ENCODE measurements around the gene HMGXB4.

Gene HMGXB4

DNA sequence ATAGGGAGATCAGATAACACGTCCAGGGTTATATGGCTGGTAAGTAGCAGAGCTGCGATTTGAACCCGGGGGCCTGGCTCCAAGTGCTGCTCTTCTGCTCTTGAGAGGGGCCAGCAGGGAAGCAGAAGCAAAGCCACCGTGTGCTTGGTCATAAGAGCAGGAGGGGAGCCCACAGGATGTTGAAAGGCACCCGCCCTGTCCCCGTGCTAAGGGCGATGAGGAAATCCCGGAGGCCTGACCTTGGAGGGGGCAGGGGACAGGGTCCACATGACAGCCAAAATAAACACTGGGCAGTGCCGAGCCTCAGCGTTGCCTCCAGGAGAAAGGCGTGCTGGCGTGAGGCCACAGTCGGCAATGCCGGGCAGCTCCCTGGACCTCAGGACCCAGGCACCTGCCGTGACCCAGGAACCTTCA lies 71.2 kb downstream of the HMGXB4 start:
- DNase-seq, result no peak

DNA sequence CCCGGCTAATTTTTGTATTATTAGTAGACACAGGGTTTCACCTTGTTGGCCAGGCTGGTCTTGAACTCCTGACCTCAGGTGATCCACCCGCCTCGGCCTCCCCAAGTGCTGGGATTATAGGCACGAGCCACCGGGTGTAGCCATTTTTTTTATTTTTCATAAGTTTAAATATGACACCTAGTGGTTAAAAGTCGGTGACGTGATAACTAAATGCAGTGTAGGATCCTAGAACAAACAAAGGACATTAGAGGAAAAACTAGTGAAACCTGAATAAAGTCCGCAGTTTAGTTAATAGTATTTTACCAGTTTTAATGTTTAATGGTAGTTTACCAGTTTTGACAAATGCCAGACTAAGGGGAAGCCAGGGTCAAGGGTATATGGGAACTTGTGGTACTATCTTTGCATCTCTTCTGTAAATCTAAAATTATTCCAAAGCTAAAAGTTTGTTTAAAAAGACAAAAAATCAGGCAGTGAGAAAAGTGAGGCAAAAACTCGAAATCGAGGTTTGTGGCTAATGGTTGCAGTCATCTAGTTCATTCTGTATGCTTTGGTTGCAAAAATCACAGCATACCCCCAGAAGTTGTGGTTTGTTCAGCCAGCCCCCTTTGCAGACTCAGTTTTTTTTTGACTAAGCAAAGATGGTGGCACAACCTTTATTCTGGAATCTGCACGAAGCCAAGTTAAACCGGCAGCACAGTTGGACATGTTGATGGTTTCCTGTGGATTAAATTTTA lies 72.0 kb downstream of the HMGXB4 start:
- DNase-seq, result no peak

DNA sequence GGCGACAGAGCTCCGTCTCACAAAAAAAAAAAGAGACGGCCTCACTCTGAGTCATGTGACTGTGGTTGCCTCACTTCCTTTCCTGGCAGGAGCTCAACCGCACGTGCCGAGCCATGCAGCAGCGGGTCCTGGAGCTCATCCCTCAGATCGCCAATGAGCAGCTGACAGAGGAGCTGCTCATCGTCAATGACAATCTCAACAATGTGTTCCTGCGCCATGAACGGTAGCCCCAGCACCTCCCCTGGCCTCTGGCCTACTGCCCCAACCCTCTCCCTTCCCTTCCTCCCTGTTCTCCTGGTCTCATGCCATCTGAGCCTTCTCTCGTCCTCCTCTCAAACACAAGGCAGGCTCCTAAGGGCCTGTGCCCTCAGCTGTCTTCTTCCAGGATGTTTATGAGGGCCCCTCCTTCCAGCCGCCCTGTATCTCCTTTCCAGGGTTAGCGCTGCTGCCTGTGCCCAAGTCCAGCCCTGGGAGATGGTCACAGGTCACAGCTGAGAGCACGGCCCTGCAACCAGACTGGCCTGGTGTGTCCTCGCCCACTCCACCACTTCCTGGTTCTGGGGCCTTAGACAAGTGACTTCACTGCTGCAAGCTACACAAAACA lies 73.1 kb downstream of the HMGXB4 start:
- peak; percentile 84 for DNase-seq

DNA sequence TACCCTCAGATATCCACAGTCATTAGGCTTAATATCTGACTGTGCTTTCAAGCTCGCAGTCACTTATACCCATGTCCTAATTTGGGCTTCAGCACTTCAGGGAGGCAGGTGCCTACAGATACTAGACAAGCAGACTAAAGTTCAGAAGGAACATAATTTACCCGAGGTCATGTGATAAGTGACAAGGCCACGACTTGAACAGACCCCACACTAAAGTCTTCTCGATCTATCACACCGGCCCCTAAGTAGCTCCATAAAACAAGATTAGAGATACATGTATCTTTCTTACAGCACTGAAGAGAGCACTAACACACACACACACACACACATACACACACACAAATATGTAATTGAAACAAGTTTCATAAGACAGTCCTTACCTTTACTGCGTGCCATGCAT lies 75.0 kb downstream of the HMGXB4 start:
- DNase-seq, result no peak

DNA sequence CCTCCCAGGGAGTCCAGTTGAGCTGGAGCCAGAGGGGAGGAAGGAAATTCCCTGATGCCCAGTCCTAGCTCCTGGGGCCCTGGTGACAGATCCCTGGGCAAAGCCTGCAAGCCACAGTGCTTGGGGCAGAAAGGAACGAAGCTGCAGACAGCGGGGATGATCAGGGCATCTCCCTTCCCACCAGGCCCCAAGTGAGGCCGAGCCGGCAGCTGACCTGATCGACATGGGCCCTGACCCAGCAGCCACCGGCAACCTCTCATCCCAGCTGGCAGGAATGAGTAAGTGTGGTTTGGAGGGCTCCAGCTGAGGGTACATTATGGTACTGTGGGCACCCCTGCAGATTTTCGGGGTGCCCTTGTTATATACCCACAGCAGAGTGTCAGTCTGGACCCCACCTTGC lies 75.9 kb downstream of the HMGXB4 start:
- DNase-seq, result no peak

DNA sequence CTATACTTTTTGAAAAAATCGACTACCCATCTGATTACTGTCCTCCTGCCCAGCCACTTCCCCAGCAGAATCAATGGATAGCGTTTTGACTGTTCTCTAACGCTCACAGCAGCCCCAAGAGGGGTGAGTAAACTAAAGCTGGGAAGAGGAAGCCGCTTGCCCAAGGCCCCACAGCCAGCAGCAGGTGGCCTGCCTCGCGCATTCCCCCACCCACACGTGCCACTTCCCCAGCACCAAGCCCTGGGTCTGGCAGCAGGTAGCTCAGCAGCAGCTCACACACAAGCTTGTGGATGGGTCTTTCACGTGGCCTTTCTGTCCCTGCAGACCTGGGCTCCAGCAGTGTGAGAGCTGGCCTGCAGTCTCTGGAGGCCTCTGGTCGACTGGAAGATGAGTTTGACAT lies 76.7 kb downstream of the HMGXB4 start:
- DNase-seq, result no peak

DNA sequence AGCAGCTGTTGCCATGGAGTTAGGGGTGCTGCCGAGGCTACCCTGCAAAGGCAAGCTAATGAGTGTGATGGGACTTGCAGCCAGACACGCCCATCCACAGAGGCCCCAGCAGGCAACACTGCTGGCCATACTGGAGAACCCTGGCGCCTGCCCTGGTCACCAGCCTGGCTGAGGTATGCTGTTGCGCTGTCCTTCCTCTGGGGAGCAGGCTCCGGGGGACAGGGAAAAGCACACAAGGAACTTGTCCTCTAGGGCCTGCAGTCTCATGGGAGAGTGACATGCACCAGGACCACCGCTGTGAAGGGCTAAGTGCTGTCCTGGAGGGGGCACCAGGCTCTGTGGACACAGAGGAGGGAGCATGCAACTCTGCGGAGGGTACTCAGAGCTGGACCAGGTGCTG lies 78.2 kb downstream of the HMGXB4 start:
- DNase-seq, result no peak

DNA sequence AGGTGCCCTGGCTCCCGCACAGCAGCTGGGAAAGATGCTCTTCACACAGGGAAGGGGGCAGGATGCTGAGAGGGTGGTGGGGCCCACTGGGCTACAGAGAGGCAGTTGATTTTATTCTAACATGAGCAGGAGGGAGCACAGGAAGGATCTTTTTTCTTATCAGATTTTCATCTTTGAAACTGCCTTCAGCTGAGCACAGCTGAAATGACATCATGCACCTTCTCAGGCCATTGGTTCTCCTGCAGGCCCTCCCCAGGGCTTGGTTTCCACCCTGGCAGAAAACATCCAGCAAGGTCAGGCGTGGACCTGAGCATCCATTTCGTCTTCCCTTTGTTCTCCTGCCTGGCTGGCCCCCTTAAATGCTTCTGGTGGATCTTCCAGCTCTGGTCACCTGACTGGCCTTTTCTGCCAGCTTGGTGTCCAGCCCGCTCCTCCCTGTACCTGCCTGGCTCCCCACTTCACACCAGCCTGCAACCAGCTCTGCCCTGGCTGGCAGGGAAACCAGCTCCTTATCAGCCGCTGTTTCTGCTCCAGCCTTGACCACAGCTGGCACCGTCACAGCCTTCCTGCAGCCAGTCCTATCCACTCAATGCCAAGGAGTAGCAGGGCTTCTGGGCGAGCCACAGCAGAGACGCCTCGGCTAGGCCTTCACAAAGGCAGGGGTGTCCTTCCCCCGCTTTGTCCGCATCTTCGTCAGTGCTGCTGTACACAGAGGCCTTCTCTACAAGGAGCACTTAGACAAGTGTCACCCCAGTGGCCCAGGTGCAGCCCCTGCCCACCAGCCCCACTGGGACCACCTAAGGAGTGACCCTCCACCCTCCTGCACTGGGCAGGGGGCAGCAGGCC lies 78.9 kb downstream of the HMGXB4 start:
- DNase-seq, result no peak

DNA sequence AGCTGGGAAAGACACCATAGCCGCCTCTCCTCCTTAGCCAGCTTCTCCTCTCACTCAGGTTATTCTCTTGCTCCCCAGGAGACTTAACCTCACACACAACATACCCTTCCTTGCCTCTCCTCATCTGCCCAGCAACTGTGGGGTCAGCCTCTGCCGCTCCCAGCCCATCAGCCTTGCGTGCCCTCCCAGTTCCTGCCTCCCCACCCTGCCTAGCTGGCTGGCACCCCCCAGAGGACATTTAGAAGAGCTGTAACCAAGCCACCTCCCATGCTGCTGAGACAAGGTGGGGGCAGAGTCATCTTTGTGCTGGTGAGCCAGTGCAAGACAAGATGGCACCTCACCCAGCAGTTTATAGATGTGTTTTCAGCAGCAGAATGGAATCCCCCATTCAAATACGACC lies 80.6 kb downstream of the HMGXB4 start:
- no peak for DNase-seq

DNA sequence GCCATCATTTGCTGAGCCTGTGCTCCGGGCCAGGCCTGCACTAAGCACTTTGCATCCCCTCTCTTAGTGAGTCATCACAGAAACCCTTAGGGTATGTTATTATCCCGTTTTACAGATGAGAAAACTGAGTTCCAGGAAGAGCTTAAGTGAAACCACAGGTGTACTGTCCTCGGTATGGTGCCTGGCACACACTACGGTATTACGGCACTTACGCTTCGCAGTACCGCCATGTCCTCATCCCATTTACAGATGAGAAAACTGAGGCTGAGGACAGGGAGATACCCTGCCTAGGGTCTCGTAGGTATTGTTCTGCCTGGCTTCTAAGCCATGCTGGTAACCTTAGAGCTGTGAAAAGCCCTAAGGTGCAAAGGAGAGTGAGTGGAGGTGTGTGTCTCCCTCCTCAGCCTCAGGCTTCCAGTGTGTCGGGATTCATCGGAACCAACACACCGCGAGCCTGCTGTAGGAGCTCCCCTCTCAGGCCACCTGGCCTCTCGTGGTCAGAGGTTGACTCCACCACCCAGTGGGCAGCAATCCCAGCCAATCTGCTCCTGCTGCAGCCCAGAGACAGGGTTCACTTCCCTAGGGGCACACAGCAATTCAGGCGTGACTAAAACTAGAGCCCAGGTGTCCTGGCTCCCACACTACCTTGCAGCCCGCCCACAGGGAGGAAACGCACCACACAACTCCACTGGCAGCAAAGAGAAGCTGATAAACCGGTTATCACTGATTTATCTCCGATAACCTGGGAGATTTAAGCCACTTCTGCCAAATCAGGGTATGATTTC lies 84.0 kb downstream of the HMGXB4 start:
- no peak for DNase-seq

DNA sequence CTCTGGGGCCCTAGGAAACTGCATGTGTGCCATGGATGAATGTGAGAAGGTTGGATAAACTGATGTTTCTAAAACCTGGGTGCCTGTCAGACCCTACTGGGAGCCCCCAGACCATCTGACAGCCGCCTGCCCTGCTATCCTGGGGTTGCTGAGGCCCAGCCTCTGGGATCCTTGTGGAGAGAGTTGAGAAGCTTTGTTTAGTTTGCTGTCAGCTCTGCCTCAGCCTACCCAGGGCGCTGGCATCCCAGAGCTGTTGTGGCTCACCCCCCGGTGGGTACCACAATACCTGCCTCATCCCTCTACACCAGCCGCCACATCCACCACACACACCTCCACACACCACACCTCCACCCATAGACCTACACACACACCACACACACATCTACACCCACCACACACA lies 85.1 kb downstream of the HMGXB4 start:
- no peak for DNase-seq

DNA sequence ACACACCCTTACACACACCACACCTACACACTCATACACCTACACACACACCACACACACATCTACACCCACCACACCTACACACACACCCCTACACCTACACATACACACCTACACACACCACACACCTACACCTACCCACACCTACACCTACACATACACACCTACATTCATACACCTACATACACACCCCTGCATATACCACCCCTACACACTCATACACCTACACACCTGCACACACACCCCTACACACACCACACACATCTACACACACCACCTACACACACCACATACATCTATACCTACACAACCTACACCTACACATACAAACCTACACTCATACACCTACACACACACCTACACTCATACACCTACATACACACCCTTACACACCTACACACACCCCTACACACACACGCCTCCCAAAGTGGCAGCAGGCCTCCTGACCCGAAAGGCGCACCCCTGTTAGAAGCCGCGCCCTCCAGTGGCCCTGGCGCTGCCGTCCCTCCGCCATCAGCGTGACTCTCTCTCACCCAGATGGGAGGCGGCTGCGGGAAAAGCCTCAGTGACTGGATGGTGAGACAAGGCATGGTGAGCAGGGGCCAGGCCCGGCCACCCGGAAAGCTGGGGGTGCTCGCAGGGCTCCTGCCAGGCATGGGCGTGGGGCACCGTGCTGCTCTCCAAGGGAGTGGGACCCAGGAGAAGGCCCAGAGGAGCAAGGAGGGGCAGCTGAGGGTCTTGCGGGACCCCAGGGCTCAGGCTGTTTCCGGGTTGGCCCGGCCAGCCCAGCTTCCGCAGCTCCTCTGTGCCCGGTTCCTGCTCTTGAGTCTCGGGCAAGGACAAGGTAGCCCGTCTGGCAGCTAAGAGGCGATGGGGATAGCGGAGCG lies 86.6 kb downstream of the HMGXB4 start:
- DNase-seq, result no peak

DNA sequence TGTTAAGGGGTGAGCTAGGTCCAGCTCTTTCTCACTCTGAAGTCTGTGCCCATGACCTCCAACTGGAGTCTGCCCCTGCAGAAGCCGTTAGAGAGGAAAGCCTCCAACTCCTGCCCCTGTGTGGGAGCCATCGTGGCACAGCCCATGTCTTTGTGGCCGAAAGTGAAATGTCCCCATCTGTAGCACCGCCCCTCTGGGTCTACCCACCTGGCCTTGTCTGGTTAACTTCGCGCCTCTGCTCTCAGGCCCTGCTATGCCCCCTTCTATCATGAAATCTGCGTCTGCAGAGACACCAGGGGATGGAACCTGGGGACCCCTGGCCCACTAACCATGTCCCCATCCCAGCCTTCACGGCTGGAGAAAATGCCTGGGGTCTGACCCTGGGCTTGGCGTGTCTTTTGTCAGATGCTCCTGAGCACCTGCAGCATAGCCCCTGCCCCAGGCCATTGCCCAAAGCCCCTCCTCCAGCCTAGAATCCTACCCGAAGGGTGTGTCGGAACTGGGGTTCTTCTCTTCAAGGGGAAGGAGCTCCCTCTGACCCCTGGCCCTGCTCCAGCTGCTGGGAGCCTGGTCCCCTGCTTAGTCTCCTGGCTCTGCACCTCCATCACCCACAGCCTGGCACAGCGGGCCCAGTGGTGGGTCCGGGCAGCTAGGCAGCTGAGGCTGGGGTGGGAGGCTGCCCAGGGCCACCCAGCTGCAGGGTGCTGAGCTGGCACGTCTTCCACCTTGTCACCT lies 87.8 kb downstream of the HMGXB4 start:
- no peak for DNase-seq

Data from fibroblast of skin of abdomen (primary cell).